NT2/D1 (cell line): Measurements from ENCODE around the gene TAF8.

Experiments
- DNase-seq: peaks from one replicate; pipeline ENCODE4 v3.0.0-alpha.2; 2011; ENCODE audit warnings: low read depth, low spot score
- H3K27me3 ChIP-seq: 2 replicates; pipeline ENCODE4 v1.6.0; 2011; ENCODE audit warnings: mild to moderate bottlenecking; ENCODE audit not compliant: insufficient read length, insufficient read depth
- H3K36me3 ChIP-seq: 2 replicates; pipeline ENCODE4 v1.6.1; 2011; ENCODE audit warnings: mild to moderate bottlenecking, low read length, mixed read lengths; ENCODE audit not compliant: insufficient read depth, insufficient read length
- H3K4me1 ChIP-seq: 2 replicates; pipeline ENCODE4 v1.5.1; 2011; ENCODE audit not compliant: insufficient read depth, insufficient read length
- H3K4me3 ChIP-seq: 2 replicates; pipeline ENCODE4 v1.5.1; 2011; ENCODE audit warnings: low read depth; ENCODE audit not compliant: insufficient read length
- H3K9ac ChIP-seq: 2 replicates; pipeline ENCODE4 v1.6.0; 2011; ENCODE audit warnings: low read depth; ENCODE audit not compliant: insufficient read length
- H3K9me3 ChIP-seq: 2 replicates; pipeline ENCODE4 v1.5.1; 2011; ENCODE audit warnings: mild to moderate bottlenecking, low read length; ENCODE audit not compliant: insufficient read depth
- SUZ12 ChIP-seq: IDR thresholded peaks from 2 replicates; pipeline ENCODE4 v1.6.1; 2011; ENCODE audit not compliant: insufficient read length, insufficient read depth; ENCODE audit errors: extremely low read depth
- YY1 ChIP-seq: IDR thresholded peaks from 2 replicates; pipeline ENCODE4 v1.6.1; 2011; ENCODE audit not compliant: insufficient read length, insufficient read depth
- ZNF274 ChIP-seq: IDR thresholded peaks from 2 replicates; pipeline ENCODE4 v1.6.1; 2011; ENCODE audit warnings: mild to moderate bottlenecking, low read depth, low read length

TAF8 gene

GRCh38 chr6:42047790-42048405, 2.4 kb upstream of the TAF8 start:
- Histone ChIP-seq H3K36me3 (peaks cover 12% of the 10 kb centered on the region), H3K27me3 (peaks cover 57% of the 10 kb centered on the region), H3K9ac (peak overlapping the region; percentile 67), H3K4me1 (peaks cover 9% of the 10 kb centered on the region), H3K9me3 (no peaks in the 10 kb centered on the region), H3K4me3 (peak overlapping the region; percentile 49)
- DNase-seq = no peak
- TF ChIP-seq SUZ12 = no peak
- TF ChIP-seq YY1 = no peak
- TF ChIP-seq ZNF274 = no peak

GRCh38 chr6:42049116-42049809, 1.1 kb upstream of the TAF8 start:
- Histone ChIP-seq H3K9me3 (no peaks in the 10 kb centered on the region), H3K27me3 (peaks cover 45% of the 10 kb centered on the region), H3K4me3 (peak overlapping the region; percentile 49), H3K4me1 (peaks cover 9% of the 10 kb centered on the region), H3K36me3 (peaks cover 15% of the 10 kb centered on the region), H3K9ac (peak overlapping the region; percentile 32)
- no peak for DNase-seq
- TF ChIP-seq ZNF274 (no peak), YY1 (no peak), SUZ12 (no peak)

DNA sequence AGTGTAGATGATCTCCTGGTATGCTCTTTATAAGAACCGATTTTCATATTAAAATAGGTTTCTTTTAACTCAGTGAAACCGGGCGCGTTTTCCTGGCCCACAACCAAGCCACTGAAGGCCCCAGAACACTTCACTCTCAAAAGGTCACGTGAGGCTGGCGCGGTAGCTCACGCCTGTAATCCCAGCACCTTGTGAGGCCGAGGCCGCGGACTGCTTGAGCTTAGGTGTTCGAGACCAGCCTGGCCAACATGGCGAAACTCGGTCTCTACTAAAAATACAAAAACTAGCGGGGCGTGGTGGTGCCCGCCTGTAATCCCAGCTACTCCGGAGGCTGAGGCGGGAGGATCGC, 402 bp upstream of the TAF8 start:
- H3K9ac ChIP-seq = peak overlapping the region; percentile 50
- no peaks in the 10 kb centered on the region for H3K9me3 ChIP-seq
- peaks cover 19% of the 10 kb centered on the region for H3K36me3 ChIP-seq
- peak overlapping the region; percentile 36 for H3K4me3 ChIP-seq
- peaks cover 42% of the 10 kb centered on the region for H3K27me3 ChIP-seq
- no peak for TF ChIP-seq YY1
- no peak for TF ChIP-seq ZNF274
- no peak for TF ChIP-seq SUZ12
- DNase-seq = no peak
- peaks cover 9% of the 10 kb centered on the region for H3K4me1 ChIP-seq

GRCh38 chr6:42051268-42051653, 937 bp downstream of the TAF8 start:
- no peak overlapping the region for H3K9ac ChIP-seq
- H3K9me3 ChIP-seq = no peaks in the 10 kb centered on the region
- H3K36me3 ChIP-seq = peaks cover 30% of the 10 kb centered on the region
- H3K4me3 ChIP-seq = no peak overlapping the region
- no peak for TF ChIP-seq SUZ12
- no peak for TF ChIP-seq YY1
- TF ChIP-seq ZNF274 = no peak
- DNase-seq = no peak
- H3K27me3 ChIP-seq = peaks cover 37% of the 10 kb centered on the region
- H3K4me1 ChIP-seq = peaks cover 7% of the 10 kb centered on the region

DNA sequence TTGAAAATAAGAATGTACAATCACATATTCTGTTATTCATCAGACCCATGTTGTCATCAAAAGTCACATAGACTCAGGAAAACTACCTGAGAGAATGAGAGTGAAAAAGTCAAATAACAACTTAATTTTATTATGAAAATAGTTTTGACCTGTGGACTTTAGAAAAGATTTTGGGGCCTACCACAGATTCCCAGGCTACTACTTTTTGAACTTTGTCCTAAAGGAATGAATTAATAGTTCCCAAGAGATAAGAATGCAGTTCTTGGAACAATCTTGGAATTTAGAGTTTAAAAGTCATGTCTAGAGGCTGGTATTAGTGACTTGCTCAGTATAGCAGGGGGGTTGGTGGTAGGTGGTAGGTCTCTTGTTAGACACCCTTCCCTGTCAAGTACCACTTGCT, 3.3 kb downstream of the TAF8 start:
- H3K4me1 ChIP-seq = no peaks in the 10 kb centered on the region
- H3K4me3 ChIP-seq = no peak overlapping the region
- peaks cover 14% of the 10 kb centered on the region for H3K27me3 ChIP-seq
- no peak overlapping the region for H3K9ac ChIP-seq
- H3K9me3 ChIP-seq = no peaks in the 10 kb centered on the region
- peaks cover 46% of the 10 kb centered on the region for H3K36me3 ChIP-seq
- DNase-seq = no peak
- TF ChIP-seq YY1 = no peak
- no peak for TF ChIP-seq ZNF274

DNA sequence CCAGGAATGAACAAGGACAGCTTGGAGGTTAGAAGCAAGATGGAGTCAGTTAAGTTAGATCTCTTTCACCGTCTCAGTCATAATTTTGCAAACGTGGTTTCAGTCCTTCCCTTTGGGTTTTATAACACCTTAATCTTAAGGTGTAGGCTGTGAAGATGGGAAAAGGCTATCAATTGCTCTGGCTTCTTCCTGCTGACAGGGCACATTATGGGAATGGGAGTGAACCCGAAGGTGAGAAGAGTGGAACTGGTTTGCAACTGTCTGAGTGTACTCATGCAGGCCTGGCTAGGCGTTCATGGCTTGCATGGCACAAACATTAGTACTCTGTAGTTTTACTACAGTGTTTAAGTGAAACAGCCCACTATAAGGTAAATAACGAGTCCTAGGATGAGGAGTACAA, 9.4 kb downstream of the TAF8 start:
- Histone ChIP-seq H3K27me3 (no peaks in the 10 kb centered on the region), H3K9me3 (no peaks in the 10 kb centered on the region), H3K4me3 (no peak overlapping the region), H3K36me3 (peaks cover 43% of the 10 kb centered on the region), H3K9ac (no peak overlapping the region), H3K4me1 (no peaks in the 10 kb centered on the region)
- no peak for DNase-seq
- TF ChIP-seq ZNF274 (no peak), SUZ12 (no peak), YY1 (no peak)

DNA sequence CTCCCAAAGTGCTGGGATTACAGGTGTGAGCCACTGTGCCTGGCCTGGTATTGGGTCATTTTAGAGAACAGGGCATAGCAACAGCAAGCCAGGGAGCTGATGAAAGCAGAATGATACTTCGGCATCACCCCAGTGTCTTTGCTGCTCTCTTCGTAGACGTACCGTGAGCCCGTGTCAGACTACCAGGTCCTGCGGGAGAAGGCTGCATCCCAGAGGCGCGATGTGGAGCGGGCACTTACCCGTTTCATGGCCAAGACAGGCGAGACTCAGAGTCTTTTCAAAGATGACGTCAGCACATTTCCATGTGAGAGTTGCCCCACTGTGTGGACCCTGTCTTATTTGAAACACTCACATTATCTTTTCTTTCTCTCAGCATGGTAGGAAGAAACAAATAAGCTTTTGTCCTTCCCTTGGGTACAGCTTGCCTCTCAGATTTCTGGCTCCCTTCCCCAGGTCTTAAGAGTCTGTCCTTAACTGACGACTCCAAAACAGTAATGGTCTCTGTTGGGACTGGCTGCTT, 15.9 kb downstream of the TAF8 start:
- DNase-seq = no peak
- TF ChIP-seq ZNF274 (no peak), YY1 (no peak), SUZ12 (no peak)
- H3K9ac ChIP-seq = no peak overlapping the region
- peaks cover 60% of the 10 kb centered on the region for H3K36me3 ChIP-seq
- H3K27me3 ChIP-seq = no peaks in the 10 kb centered on the region
- no peaks in the 10 kb centered on the region for H3K9me3 ChIP-seq
- H3K4me3 ChIP-seq = no peak overlapping the region
- no peaks in the 10 kb centered on the region for H3K4me1 ChIP-seq

DNA sequence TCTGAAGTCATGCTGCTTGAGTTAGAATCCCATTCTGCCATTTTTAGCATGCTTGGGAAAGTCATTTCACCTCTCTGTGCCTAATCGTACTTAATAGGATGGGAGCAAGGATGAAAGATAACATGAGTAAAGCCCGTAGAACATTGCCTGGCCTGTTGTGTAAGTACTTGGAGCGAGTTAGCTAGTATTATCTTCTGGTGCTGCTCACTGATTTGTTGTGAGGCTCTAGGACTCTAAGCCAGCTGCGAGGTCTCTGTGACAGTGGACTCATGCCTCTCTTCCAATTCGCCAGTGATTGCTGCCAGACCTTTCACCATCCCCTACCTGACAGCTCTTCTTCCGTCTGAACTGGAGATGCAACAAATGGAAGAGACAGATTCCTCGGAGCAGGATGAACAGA, 17.8 kb downstream of the TAF8 start:
- DNase-seq = no peak
- Histone ChIP-seq H3K9ac (no peak overlapping the region), H3K4me3 (no peak overlapping the region), H3K27me3 (no peaks in the 10 kb centered on the region), H3K4me1 (no peaks in the 10 kb centered on the region), H3K36me3 (peaks cover 66% of the 10 kb centered on the region), H3K9me3 (no peaks in the 10 kb centered on the region)
- no peak for TF ChIP-seq YY1
- no peak for TF ChIP-seq ZNF274
- no peak for TF ChIP-seq SUZ12
